Small intestine (tissue), 7 donors: ENCODE data around the gene RTP3. TPM values are rescaled to one million over a fixed set of nuclear protein-coding genes. Genes with fewer than 3 reads are reported as not detected.

Experiments used
- DNase-seq, 2 donors: peaks; one replicate each; pipeline versions ENCODE4 v3.0.0 to v3.0.0-alpha.2; 2013
- FAIRE-seq: peaks from 2 replicates; lab custom pipeline; 2012; peaks lifted over from hg19 to GRCh38; lab: Jason Lieb, UNC
- H3K27ac ChIP-seq, 3 donors: one replicate each; pipeline ENCODE4 v1.5.1; 2013; ENCODE audit warnings: low read length in 2 of 3, mild to moderate bottlenecking in 2 of 3, control low read depth in 1 of 3, inconsistent platforms in 1 of 3, low read depth in 1 of 3, moderate library complexity in 1 of 3
- H3K27me3 ChIP-seq, 3 donors: one replicate each; pipeline ENCODE4 v1.6.1; 2013; ENCODE audit warnings: low read length in 3 of 3, inconsistent platforms in 1 of 3; ENCODE audit not compliant: control insufficient read depth in 3 of 3, insufficient read depth in 3 of 3
- H3K36me3 ChIP-seq, 3 donors: one replicate each; pipeline ENCODE4 v1.6.1; 2013; ENCODE audit warnings: low read length in 3 of 3, inconsistent platforms in 1 of 3, low read depth in 1 of 3, mild to moderate bottlenecking in 1 of 3, moderate library complexity in 1 of 3; ENCODE audit not compliant: control insufficient read depth in 3 of 3, insufficient read depth in 2 of 3
- H3K4me1 ChIP-seq, 3 donors: one replicate each; pipeline ENCODE4 v1.6.1; 2013; ENCODE audit warnings: low read length in 2 of 3, inconsistent platforms in 1 of 3, low read depth in 1 of 3, mild to moderate bottlenecking in 1 of 3, moderate library complexity in 1 of 3; ENCODE audit not compliant: control insufficient read depth in 3 of 3, insufficient read depth in 2 of 3
- H3K4me3 ChIP-seq, 3 donors: one replicate each; pipeline ENCODE4 v1.5.1; 2013; ENCODE audit warnings: low read length in 3 of 3, control low read depth in 1 of 3, inconsistent platforms in 1 of 3, low read depth in 1 of 3, mild to moderate bottlenecking in 1 of 3, moderate library complexity in 1 of 3
- H3K9me3 ChIP-seq, 2 donors: one replicate each; pipeline ENCODE4 v1.6.1; 2013; ENCODE audit warnings: low read depth in 1 of 2, low read length in 1 of 2; ENCODE audit not compliant: control insufficient read depth in 2 of 2, insufficient read depth in 1 of 2
- WGBS, 3 donors: extraction: QIAGEN DNeasy Blood & Tissue Kit; methylation state at CpG; one replicate each; pipeline ENCODE4 v1.1.7; 2013; 5-methylcytosine and 5-hydroxymethylcytosine counted together
- polyA plus RNA-seq, 4 donors: library from polyadenylated mRNA; stranded (reverse) in 3 of 4; unstranded in 1 of 4; fragments of 200-250 nt in 3 of 4; fragments of 120-200 nt in 1 of 4; gene quantifications; one replicate each; pipeline versions ENCODE4 v1.2.1 to v1.2.3, GENCODE V29; 2013
- donor health status: healthy with polysubstance abuse.
- donor health status: control.
- donor health status: control.
- donor health status: Bipolar disorder and iron deficiency.
- donor health status: healthy.

The RTP3 gene
- polyA plus RNA-seq, 4 donors, result 0.06 TPM; not detected in 3

GRCh38 chr3:46456118-46456517 is 41.7 kb upstream of the RTP3 start:
- Histone ChIP-seq H3K4me1 (peaks cover 0 to 15% (median 0%) of the 10 kb centered on the region in 3 donors), H3K27me3 (no peaks in the 10 kb centered on the region), H3K27ac (no peak overlapping the region), H3K36me3 (peaks cover 0 to 3% (median 0%) of the 10 kb centered on the region in 3 donors), H3K9me3 (peaks cover 0 to 3% of the 10 kb centered on the region in 2 donors), H3K4me3 (no peak overlapping the region)
- WGBS, 3 donors, result 88 to 97% (median 94%) methylated on average over 14 of the region's 14 CpGs
- FAIRE-seq, result no peak
- DNase-seq, result no peak

GRCh38 chr3:46460051-46460450 is 37.7 kb upstream of the RTP3 start:
- Histone ChIP-seq H3K27me3 (peaks cover 0 to 23% (median 9%) of the 10 kb centered on the region in 3 donors), H3K36me3 (peaks cover 0 to 3% (median 0%) of the 10 kb centered on the region in 3 donors), H3K4me3 (no peak overlapping the region), H3K9me3 (peaks cover 0 to 3% of the 10 kb centered on the region in 2 donors), H3K4me1 (peaks cover 0 to 14% (median 0%) of the 10 kb centered on the region in 3 donors), H3K27ac (no peak overlapping the region)
- no peak for FAIRE-seq
- WGBS, 3 donors, result 70 to 74% (median 74%) methylated on average over 3 of the region's 3 CpGs
- DNase-seq, result no peak

- Histone ChIP-seq H3K9me3 (peaks cover 0 to 3% of the 10 kb centered on the region in 2 donors), H3K27me3 (peaks cover 0 to 37% (median 12%) of the 10 kb centered on the region in 3 donors), H3K4me1 (peaks cover 0 to 12% (median 0%) of the 10 kb centered on the region in 3 donors), H3K36me3 (no peaks in the 10 kb centered on the region), H3K4me3 (no peak overlapping the region), H3K27ac (no peak overlapping the region)
- DNase-seq, result peak in 1 of 2 donors; percentile 45
- WGBS, 3 donors, result 56 to 78% (median 69%) methylated on average over 3 of the region's 3 CpGs
- no peak for FAIRE-seq
Measured at GRCh38 chr3:46462111-46462510, 35.7 kb upstream of the RTP3 start.

GRCh38 chr3:46462511-46462910 is 35.3 kb upstream of the RTP3 start:
- Histone ChIP-seq H3K4me1 (peaks cover 0 to 12% (median 0%) of the 10 kb centered on the region in 3 donors), H3K27me3 (peaks cover 0 to 37% (median 12%) of the 10 kb centered on the region in 3 donors), H3K36me3 (no peaks in the 10 kb centered on the region), H3K27ac (no peak overlapping the region), H3K4me3 (no peak overlapping the region), H3K9me3 (peaks cover 0 to 3% of the 10 kb centered on the region in 2 donors)
- no peak for FAIRE-seq
- 67 to 71% (median 69%) methylated on average over 3 of the region's 3 CpGs for WGBS, 3 donors
- DNase-seq, result no peak

GRCh38 chr3:46463120-46463867 is 34.5 kb upstream of the RTP3 start:
- H3K27me3 ChIP-seq, result peaks cover 0 to 37% (median 12%) of the 10 kb centered on the region in 3 donors
- peaks cover 0 to 12% (median 0%) of the 10 kb centered on the region in 3 donors for H3K4me1 ChIP-seq
- H3K4me3 ChIP-seq, result no peak overlapping the region
- peaks cover 0 to 3% of the 10 kb centered on the region in 2 donors for H3K9me3 ChIP-seq
- no peak for FAIRE-seq
- WGBS, 3 donors, result 67 to 81% (median 72%) methylated on average over 6 of the region's 6 CpGs
- no peaks in the 10 kb centered on the region for H3K36me3 ChIP-seq
- H3K27ac ChIP-seq, result no peak overlapping the region
- no peak for DNase-seq

- H3K27ac ChIP-seq, result no peak overlapping the region
- peaks cover 0 to 12% (median 0%) of the 10 kb centered on the region in 3 donors for H3K4me1 ChIP-seq
- FAIRE-seq (no peak), DNase-seq (no peak)
- 82 to 92% (median 84%) methylated on average over 8 of the region's 8 CpGs for WGBS, 3 donors
- H3K36me3 ChIP-seq, result no peaks in the 10 kb centered on the region
- H3K4me3 ChIP-seq, result no peak overlapping the region
- H3K9me3 ChIP-seq, result peaks cover 0 to 3% of the 10 kb centered on the region in 2 donors
- peaks cover 0 to 37% (median 12%) of the 10 kb centered on the region in 3 donors for H3K27me3 ChIP-seq
Measured at GRCh38 chr3:46463868-46464241, 33.9 kb upstream of the RTP3 start.

GRCh38 chr3:46464326-46465195 is 33.2 kb upstream of the RTP3 start, which contains the start of gene LTF:
Gene LTF (minus strand): TSS chr3:46464905. CDS start chr3:46464867, 38 bp downstream.
- H3K4me3 ChIP-seq, result no peak within 1 kb of the TSS
- DNase-seq (peak in 1 of 2 donors; percentile 26), FAIRE-seq (no peak)
- H3K27ac ChIP-seq, result no peak within 1 kb of the TSS
- 27 to 40% (median 28%) methylated on average over 39 to 44 of the region's 44 CpGs for WGBS, 3 donors
- H3K27me3 ChIP-seq, result peaks cover 0 to 37% (median 12%) of the 10 kb centered on the region in 3 donors
- H3K36me3 ChIP-seq, result no peaks in the 10 kb centered on the region
- peaks cover 0 to 3% of the 10 kb centered on the region in 2 donors for H3K9me3 ChIP-seq
- H3K4me1 ChIP-seq, result peaks cover 0 to 12% (median 0%) of the 10 kb centered on the region in 3 donors

GRCh38 chr3:46465196-46465520 is 32.6 kb upstream of the RTP3 start:
- no peak for FAIRE-seq
- Histone ChIP-seq H3K36me3 (no peaks in the 10 kb centered on the region), H3K4me1 (peaks cover 0 to 12% (median 0%) of the 10 kb centered on the region in 3 donors), H3K9me3 (peaks cover 0 to 2% of the 10 kb centered on the region in 2 donors), H3K27ac (no peak overlapping the region), H3K4me3 (no peak overlapping the region), H3K27me3 (peaks cover 0 to 37% (median 12%) of the 10 kb centered on the region in 3 donors)
- DNase-seq, result no peak
- 59 to 71% (median 64%) methylated on average over 2 of the region's 2 CpGs for WGBS, 3 donors
